GM12878 (cell line): ENCODE results near the gene SLAMF9.

Experiments
- CTCF ChIP-seq, 3 experiments: IDR thresholded peaks in 2 of 3; conservative IDR thresholded peaks in 1 of 3; 2 replicates each; pipeline ENCODE4 v1.5.1; 2011; ENCODE audit warnings: low read depth in 3 of 3, low read length in 3 of 3, mild to moderate bottlenecking in 3 of 3, control low read depth in 2 of 3, moderate library complexity in 2 of 3, inconsistent platforms in 1 of 3, mixed read lengths in 1 of 3; ENCODE audit not compliant: control insufficient read depth in 2 of 3, insufficient read depth in 1 of 3; ENCODE audit errors: extremely low read depth in 1 of 3
- POLR2A ChIP-seq: IDR thresholded peaks from 2 replicates; pipeline ENCODE4 v1.6.1; 2011; ENCODE audit warnings: low read depth, mild to moderate bottlenecking, low read length

GRCh38 chr1:159960721-159961381, 6.8 kb upstream of the SLAMF9 start:
- no peak for TF ChIP-seq POLR2A
- TF ChIP-seq CTCF (IDR thresholded peaks at IDR 0.05 in 2 of 3, conservative IDR thresholded peaks at IDR 0.05 in 1 of 3; ENCODE audit: control insufficient read depth in 2 of 3, extremely low read depth in 1 of 3, insufficient read depth in 1 of 3, low read depth in 3 of 3, low read length in 3 of 3) = no peak
